GM10266 (cell line): ENCODE results near the gene SORBS1.

Source experiments
- DNase-seq: peaks from one replicate; pipeline ENCODE4 v3.0.0; 2012; ENCODE audit errors: extremely low spot score
- TF ChIP-seq, protein P1 (sequence below): IDR thresholded peaks from 2 replicates; pipeline ENCODE4 v1.5.1; 2012; ENCODE audit warnings: mild to moderate bottlenecking, low read depth; ENCODE audit not compliant: control insufficient read depth, insufficient read depth; ENCODE audit errors: missing control alignments

Gene SORBS1

DNA sequence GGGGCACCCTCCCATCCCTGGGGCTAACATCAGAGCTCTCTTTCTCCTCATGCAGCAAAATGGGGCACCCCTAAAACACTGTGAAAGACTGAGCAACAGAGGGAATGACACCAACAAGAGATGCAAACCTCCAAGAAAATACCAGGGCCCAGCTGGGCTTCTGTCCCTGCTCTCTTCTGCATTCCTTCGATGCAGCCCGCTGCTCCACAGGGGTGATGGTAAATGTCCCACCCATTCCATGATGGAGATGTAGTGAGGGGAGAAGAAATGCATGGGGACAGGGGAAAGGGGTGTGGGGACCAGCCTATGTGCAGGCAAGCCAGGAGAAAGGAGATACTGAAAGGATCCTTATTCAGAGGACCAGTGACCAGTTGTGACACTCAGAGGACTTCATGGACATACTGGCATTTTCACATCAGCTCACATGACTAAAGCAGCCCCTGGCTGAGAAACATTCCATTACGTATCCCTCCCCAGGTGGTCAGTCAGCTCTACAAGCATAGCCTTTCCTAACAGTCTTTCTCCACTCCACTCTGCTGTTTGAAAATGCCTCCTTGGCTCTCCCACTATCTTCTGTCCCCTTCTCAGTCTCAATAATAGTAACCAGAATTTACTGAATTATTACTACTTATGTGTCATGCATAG, 13.3 kb downstream of the SORBS1 start:
- no peak for DNase-seq
- TF ChIP-seq, protein P1, sequence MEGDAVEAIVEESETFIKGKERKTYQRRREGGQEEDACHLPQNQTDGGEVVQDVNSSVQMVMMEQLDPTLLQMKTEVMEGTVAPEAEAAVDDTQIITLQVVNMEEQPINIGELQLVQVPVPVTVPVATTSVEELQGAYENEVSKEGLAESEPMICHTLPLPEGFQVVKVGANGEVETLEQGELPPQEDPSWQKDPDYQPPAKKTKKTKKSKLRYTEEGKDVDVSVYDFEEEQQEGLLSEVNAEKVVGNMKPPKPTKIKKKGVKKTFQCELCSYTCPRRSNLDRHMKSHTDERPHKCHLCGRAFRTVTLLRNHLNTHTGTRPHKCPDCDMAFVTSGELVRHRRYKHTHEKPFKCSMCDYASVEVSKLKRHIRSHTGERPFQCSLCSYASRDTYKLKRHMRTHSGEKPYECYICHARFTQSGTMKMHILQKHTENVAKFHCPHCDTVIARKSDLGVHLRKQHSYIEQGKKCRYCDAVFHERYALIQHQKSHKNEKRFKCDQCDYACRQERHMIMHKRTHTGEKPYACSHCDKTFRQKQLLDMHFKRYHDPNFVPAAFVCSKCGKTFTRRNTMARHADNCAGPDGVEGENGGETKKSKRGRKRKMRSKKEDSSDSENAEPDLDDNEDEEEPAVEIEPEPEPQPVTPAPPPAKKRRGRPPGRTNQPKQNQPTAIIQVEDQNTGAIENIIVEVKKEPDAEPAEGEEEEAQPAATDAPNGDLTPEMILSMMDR = no peak

- TF ChIP-seq, protein P1 = no peak
- DNase-seq = no peak
These were observed 14.0 kb downstream of the SORBS1 start for GRCh38 chr10:95547197-95547596.

DNA sequence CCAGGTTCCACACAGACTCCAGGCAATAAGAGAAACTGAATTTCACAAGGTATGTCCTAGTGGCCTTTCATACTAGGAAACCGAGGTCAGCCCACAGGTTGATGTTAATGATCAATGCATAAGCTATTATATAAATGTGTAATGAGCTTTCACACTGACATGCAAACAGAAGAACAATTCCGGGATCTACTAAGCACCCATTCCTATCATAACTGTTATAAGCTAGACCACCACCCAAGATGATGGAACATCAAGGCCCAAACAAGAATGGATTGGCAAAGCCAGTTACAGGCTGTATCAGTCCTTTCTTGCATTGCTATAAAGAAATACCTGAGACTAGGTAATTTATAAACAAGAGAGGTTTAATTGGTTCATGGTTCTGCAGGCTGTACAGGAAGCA, 15.2 kb downstream of the SORBS1 start:
- no peak for DNase-seq
- TF ChIP-seq, protein P1 = no peak

DNA sequence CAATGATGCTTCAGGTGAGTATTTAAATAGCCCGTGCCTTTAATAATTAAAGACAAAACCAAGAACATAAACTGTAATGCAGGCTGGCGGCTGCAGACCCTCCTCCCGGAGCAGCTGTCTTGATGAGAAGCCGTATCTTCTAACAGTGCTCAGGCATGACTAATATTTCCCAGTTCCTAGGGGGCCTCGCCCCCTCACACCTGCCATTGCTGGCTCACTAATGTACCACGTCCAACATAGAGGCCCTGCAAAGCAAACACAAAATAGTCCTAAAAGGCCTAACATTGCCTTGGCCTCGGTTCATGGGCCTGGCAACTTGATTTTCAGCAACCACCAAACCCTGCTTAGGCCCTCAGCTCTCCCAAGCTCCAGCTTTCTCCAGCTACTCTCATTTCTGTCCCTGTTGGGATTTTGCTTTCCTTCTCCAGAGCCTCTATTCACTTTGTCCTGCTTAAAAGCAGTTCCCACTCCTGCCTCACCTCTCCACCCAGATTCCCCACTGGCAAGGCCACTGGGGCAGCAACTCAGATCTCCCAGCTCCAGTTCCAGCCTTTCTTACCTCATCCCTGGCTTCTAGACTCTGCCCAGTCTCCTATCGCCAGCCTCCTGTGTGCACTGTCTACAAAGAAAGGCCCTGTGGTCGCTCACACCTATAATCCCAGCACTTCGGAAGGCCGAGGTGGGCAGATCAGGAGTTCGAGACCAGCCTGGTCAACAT, 16.2 kb downstream of the SORBS1 start:
- no peak for DNase-seq
- TF ChIP-seq, protein P1 = no peak

GRCh38 chr10:95543459-95543858, 17.7 kb downstream of the SORBS1 start:
- TF ChIP-seq, protein P1 = no peak
- DNase-seq = no peak

- no peak for DNase-seq
- TF ChIP-seq, protein P1 = no peak
These were observed 18.4 kb downstream of the SORBS1 start for GRCh38 chr10:95542761-95543160.

DNA sequence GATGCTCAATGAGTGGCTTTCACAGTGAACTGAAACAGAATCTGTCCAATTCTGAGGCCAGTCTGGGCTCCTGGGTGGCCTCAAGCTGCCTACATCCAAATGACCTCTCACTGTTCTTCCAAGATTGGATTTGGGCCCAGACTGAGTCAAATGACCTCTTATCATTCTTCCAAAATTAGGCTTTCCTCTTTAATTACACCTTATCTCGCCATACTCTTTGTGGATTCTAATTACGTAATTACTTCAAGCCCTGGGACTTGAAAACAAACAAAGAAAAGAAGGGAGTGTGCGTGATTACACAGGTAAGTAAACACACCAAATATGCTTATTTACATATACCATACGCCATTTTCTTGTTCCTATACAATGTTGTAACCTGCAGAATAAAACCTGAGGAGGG, 18.8 kb downstream of the SORBS1 start:
- no peak for DNase-seq
- TF ChIP-seq, protein P1 = no peak
